IPS-15b (cell line): ENCODE measurements around the gene ELOB.

Experiments
- H3K27me3 ChIP-seq: one replicate; pipeline ENCODE4 v1.6.1; 2013; ENCODE audit warnings: low read length; ENCODE audit not compliant: control insufficient read depth, insufficient read depth
- H3K36me3 ChIP-seq: one replicate; pipeline ENCODE4 v1.6.1; 2013; ENCODE audit warnings: low read length; ENCODE audit not compliant: control insufficient read depth, insufficient read depth
- H3K4me1 ChIP-seq: one replicate; pipeline ENCODE4 v1.6.1; 2013; ENCODE audit warnings: mild to moderate bottlenecking, low read length; ENCODE audit not compliant: control insufficient read depth, insufficient read depth
- H3K4me3 ChIP-seq: one replicate; pipeline ENCODE4 v1.5.1; 2013; ENCODE audit warnings: low read depth, low read length
- H3K9ac ChIP-seq: one replicate; pipeline ENCODE4 v1.6.1; 2013; ENCODE audit warnings: low read depth, mild to moderate bottlenecking, low read length
- H3K9me3 ChIP-seq: one replicate; pipeline ENCODE4 v1.6.1; 2013; ENCODE audit warnings: mild to moderate bottlenecking, low read length; ENCODE audit not compliant: control insufficient read depth, insufficient read depth

ELOB gene

GRCh38 chr16:2777903-2778629 is 986 bp upstream of the ELOB start:
- peak overlapping the region; percentile 100 for H3K9ac ChIP-seq
- H3K9me3 ChIP-seq, result no peaks in the 10 kb centered on the region
- H3K4me3 ChIP-seq, result peak overlapping the region; percentile 95
- H3K27me3 ChIP-seq, result no peaks in the 10 kb centered on the region
- H3K4me1 ChIP-seq, result peaks cover 7% of the 10 kb centered on the region
- H3K36me3 ChIP-seq, result peaks cover 26% of the 10 kb centered on the region

DNA sequence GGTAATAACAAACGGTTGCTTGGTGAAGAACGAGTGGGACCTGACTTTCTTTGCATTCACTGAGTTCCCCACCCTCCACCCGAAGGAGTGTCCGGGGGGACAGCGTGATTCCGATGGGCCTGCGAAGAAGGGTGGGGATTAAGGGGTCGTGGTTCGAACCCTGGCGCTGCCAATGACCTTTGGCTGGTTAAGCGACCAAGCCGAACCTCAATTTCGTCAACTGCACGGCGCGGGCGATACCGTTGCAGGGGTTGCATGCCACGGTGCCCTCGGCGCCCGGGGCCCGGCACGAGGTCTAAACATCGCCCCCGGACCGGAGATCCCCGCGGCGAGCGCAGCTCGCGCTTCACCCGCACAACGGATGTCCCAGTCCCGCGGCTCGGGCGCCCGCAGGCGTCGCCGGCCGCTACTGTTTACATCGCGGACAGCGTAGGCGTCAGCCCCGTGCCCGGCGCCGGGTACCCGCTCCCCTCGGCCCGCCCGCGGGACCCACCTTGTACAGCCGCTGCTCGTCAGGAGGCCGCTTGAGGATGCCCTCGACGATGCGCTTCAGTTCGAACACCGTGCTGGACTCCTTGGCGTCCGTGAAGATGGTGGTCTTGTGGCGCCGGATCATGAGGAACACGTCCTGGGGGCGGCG is 460 bp downstream of the ELOB start:
- no peaks in the 10 kb centered on the region for H3K9me3 ChIP-seq
- no peaks in the 10 kb centered on the region for H3K27me3 ChIP-seq
- peaks cover 28% of the 10 kb centered on the region for H3K36me3 ChIP-seq
- H3K9ac ChIP-seq, result peak overlapping the region; percentile 90
- peaks cover 7% of the 10 kb centered on the region for H3K4me1 ChIP-seq
- peak overlapping the region; percentile 93 for H3K4me3 ChIP-seq

- H3K36me3 ChIP-seq, result peaks cover 35% of the 10 kb centered on the region
- H3K9me3 ChIP-seq, result no peaks in the 10 kb centered on the region
- peak overlapping the region; percentile 93 for H3K4me3 ChIP-seq
- peaks cover 7% of the 10 kb centered on the region for H3K4me1 ChIP-seq
- peak overlapping the region; percentile 90 for H3K9ac ChIP-seq
- H3K27me3 ChIP-seq, result no peaks in the 10 kb centered on the region
Observed at GRCh38 chr16:2775765-2776499, 1.1 kb downstream of the ELOB start.

- Histone ChIP-seq H3K36me3 (peaks cover 42% of the 10 kb centered on the region), H3K9me3 (no peaks in the 10 kb centered on the region), H3K9ac (no peak overlapping the region), H3K4me1 (peaks cover 7% of the 10 kb centered on the region), H3K4me3 (no peak overlapping the region), H3K27me3 (no peaks in the 10 kb centered on the region)
Observed at GRCh38 chr16:2775131-2775716, 1.9 kb downstream of the ELOB start.

- peaks cover 7% of the 10 kb centered on the region for H3K4me1 ChIP-seq
- H3K9me3 ChIP-seq, result no peaks in the 10 kb centered on the region
- H3K36me3 ChIP-seq, result peaks cover 51% of the 10 kb centered on the region
- no peak overlapping the region for H3K9ac ChIP-seq
- no peak overlapping the region for H3K4me3 ChIP-seq
- H3K27me3 ChIP-seq, result no peaks in the 10 kb centered on the region
Observed at GRCh38 chr16:2774161-2774891, 2.8 kb downstream of the ELOB start.

- Histone ChIP-seq H3K4me3 (no peak overlapping the region), H3K27me3 (no peaks in the 10 kb centered on the region), H3K36me3 (peaks cover 61% of the 10 kb centered on the region), H3K4me1 (peaks cover 7% of the 10 kb centered on the region), H3K9ac (no peak overlapping the region), H3K9me3 (no peaks in the 10 kb centered on the region)
Observed at GRCh38 chr16:2773188-2773968, 3.7 kb downstream of the ELOB start.

GRCh38 chr16:2771496-2772402 is 5.3 kb downstream of the ELOB start:
- Histone ChIP-seq H3K9ac (no peak overlapping the region), H3K4me3 (no peak overlapping the region), H3K9me3 (no peaks in the 10 kb centered on the region), H3K4me1 (peaks cover 7% of the 10 kb centered on the region), H3K27me3 (no peaks in the 10 kb centered on the region), H3K36me3 (peaks cover 74% of the 10 kb centered on the region)

GRCh38 chr16:2770057-2770951 is 6.8 kb downstream of the ELOB start:
- Histone ChIP-seq H3K27me3 (no peaks in the 10 kb centered on the region), H3K9me3 (no peaks in the 10 kb centered on the region), H3K9ac (no peak overlapping the region), H3K4me1 (no peaks in the 10 kb centered on the region), H3K36me3 (peaks cover 85% of the 10 kb centered on the region), H3K4me3 (no peak overlapping the region)

DNA sequence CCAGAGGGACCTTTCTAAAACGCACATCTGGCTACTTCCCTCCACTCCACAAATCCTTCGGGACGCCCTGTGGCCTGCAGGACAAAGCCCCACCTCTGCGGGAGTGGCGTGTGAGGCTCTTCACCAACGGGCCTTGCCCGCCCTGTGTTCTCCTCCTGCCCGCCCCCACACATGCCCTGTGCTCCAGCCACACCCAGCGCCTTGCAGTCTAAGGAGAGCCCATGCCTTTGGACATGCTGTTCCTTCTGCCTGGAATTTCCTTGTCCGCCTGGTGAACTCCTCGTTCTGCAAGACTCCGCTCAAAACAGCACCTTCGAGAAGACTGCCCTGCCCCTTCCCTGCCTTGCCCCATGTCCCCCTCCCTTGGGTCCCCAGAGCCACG is 7.4 kb downstream of the ELOB start:
- Histone ChIP-seq H3K36me3 (peaks cover 85% of the 10 kb centered on the region), H3K9me3 (no peaks in the 10 kb centered on the region), H3K27me3 (no peaks in the 10 kb centered on the region), H3K4me3 (no peak overlapping the region), H3K9ac (no peak overlapping the region), H3K4me1 (no peaks in the 10 kb centered on the region)
